Measurements from ENCODE around the gene COX7A2L.
"Not testable (repeated sequence)": the region's sequence is repeated elsewhere in the genome, so short reads cannot be mapped to it uniquely, and the experiment has no call there.

GRCh38 chr2:42398052-42398451 is 37.0 kb upstream of the COX7A2L start:
- TF ChIP-seq ZNF274 (IDR thresholded peaks at IDR 0.05; ENCODE audit: low read depth, low read length); SUZ12 (IDR thresholded peaks at IDR 0.05; ENCODE audit: extremely low read depth, insufficient read depth, insufficient read length); YY1 (IDR thresholded peaks at IDR 0.05; ENCODE audit: insufficient read depth, insufficient read length): not testable (repeated sequence)

All from NT2/D1 (cell line).